A549 (cell line): ENCODE measurements around the gene RAD51B. TPM values are rescaled to one million over a fixed set of nuclear protein-coding genes. Genes with fewer than 3 reads are reported as not detected.

Experiments
- ATAC-seq, 2 experiments: fragments of 200-7000 bp in 1 of 2; fragments of >200 bp in 1 of 2; cut with Nextera tagmentation in 1 of 2; cut with Tn5 transposase in 1 of 2; 3 replicates each; pipeline versions ENCODE4 v1.8.0 to v1.9.1; 2018 to 2020; ENCODE audit warnings: mild to moderate bottlenecking in 1 of 2, moderate library complexity in 1 of 2
- CTCF ChIA-PET: fragments of 300-600 bp; sonication (Branson Sonifier 250); formaldehyde crosslinking; extraction: SDS; loops from one replicate; lab custom pipeline; 2021; ENCODE audit warnings: antibody characterized with exemption, inconsistent platforms; lab: Yijun Ruan, JAX
- POLR2A ChIA-PET: fragments of 350-600 bp; formaldehyde crosslinking; extraction: SDS; loops from one replicate; lab custom pipeline; 2021; ENCODE audit warnings: antibody characterized with exemption, inconsistent platforms; lab: Yijun Ruan, JAX
- DNase-seq, 2 experiments: peaks; one replicate each; pipeline versions ENCODE4 v3.0.0 to v3.0.0-alpha.2; 2011 to 2016; ENCODE audit warnings: low read depth in 1 of 2, low spot score in 1 of 2
- FAIRE-seq: peaks from 2 replicates; lab custom pipeline; 2011; peaks lifted over from hg19 to GRCh38; lab: Jason Lieb, UNC
- H3K27ac ChIP-seq, 2 experiments: fragments of >200 bp; sonication (Bioruptor Twin); formaldehyde crosslinking; 3 replicates each; pipeline ENCODE4 v1.5.1; 2016 to 2017
- H3K4me1 ChIP-seq: fragments of >200 bp; sonication (Bioruptor Twin); formaldehyde crosslinking; 3 replicates; pipeline ENCODE4 v1.6.1; 2016
- H3K4me2 ChIP-seq: fragments of >200 bp; sonication (Bioruptor Twin); formaldehyde crosslinking; 3 replicates; pipeline ENCODE4 v1.6.1; 2016
- H3K4me3 ChIP-seq: fragments of >200 bp; sonication (Bioruptor Twin); formaldehyde crosslinking; 3 replicates; pipeline ENCODE4 v1.5.1; 2016
- H3K9me3 ChIP-seq: fragments of >200 bp; sonication (Bioruptor Twin); formaldehyde crosslinking; 3 replicates; pipeline ENCODE4 v1.6.1; 2016
- EHF ChIP-seq: fragments of 250-450 bp; sonication (Bioruptor Pico); IDR thresholded peaks from 2 replicates; pipeline ENCODE4 v1.5.0; 2020; ENCODE audit warnings: mild to moderate bottlenecking
- EHMT2 ChIP-seq: fragments of 200-600 bp; sonication (generic); IDR thresholded peaks from 2 replicates; pipeline ENCODE4 v1.6.1; 2016; ENCODE audit warnings: antibody characterized with exemption, low read depth, mild to moderate bottlenecking, moderate library complexity
- ESRRA ChIP-seq: fragments of 150-350 bp; IDR thresholded peaks from 2 replicates; pipeline ENCODE4 v1.6.1; 2014; ENCODE audit warnings: mild to moderate bottlenecking, low read length, borderline replicate concordance
- FOSB ChIP-seq: fragments of 250-450 bp; sonication (Bioruptor Pico); IDR thresholded peaks from 2 replicates; pipeline ENCODE4 v1.5.0; 2020; ENCODE audit warnings: mild to moderate bottlenecking, moderate library complexity
- GATA3 ChIP-seq: IDR thresholded peaks from 2 replicates; pipeline ENCODE4 v1.6.1; 2012; ENCODE audit warnings: borderline replicate concordance
- HOXB5 ChIP-seq: fragments of 250-450 bp; sonication (Bioruptor Pico); IDR thresholded peaks from 2 replicates; pipeline ENCODE4 v1.5.0; 2020; ENCODE audit warnings: mild to moderate bottlenecking, moderate library complexity
- KDM1A ChIP-seq: fragments of 200-600 bp; sonication (generic); IDR thresholded peaks from 2 replicates; pipeline ENCODE4 v1.6.1; 2016; ENCODE audit warnings: low read depth, mild to moderate bottlenecking
- KDM5A ChIP-seq: fragments of 200-600 bp; sonication (generic); IDR thresholded peaks from 2 replicates; pipeline ENCODE4 v1.6.1; 2016; ENCODE audit warnings: antibody characterized with exemption, mild to moderate bottlenecking
- MAZ ChIP-seq: fragments of 150-350 bp; IDR thresholded peaks from 2 replicates; pipeline ENCODE4 v1.6.1; 2014; ENCODE audit warnings: antibody characterized with exemption, low read depth, low read length, borderline replicate concordance
- MYC ChIP-seq: IDR thresholded peaks from 2 replicates; pipeline ENCODE4 v1.6.1; 2012; ENCODE audit warnings: mild to moderate bottlenecking, inconsistent platforms, low read length, improper control_type of control experiment, borderline replicate concordance
- NPAS2 ChIP-seq: fragments of 250-450 bp; sonication (Bioruptor Pico); IDR thresholded peaks from 2 replicates; pipeline ENCODE4 v1.8.0; 2022; ENCODE audit warnings: mild to moderate bottlenecking, moderate library complexity, borderline replicate concordance
- PHF8 ChIP-seq: fragments of 200-600 bp; sonication (generic); IDR thresholded peaks from 2 replicates; pipeline ENCODE4 v1.6.1; 2016; ENCODE audit warnings: low read depth, mild to moderate bottlenecking, antibody characterized with exemption, moderate library complexity, borderline replicate concordance
- POLR2A ChIP-seq: IDR thresholded peaks from 2 replicates; pipeline ENCODE4 v1.6.1; 2012; ENCODE audit warnings: mild to moderate bottlenecking, low read length
- POLR2AphosphoS2 ChIP-seq: conservative IDR thresholded peaks from 2 replicates; pipeline ENCODE4 v1.6.1; 2012; ENCODE audit warnings: low read length, improper control_type of control experiment, inconsistent platforms
- REST ChIP-seq: fragments of 200-600 bp; sonication (generic); IDR thresholded peaks from 2 replicates; pipeline ENCODE4 v1.6.1; 2016; ENCODE audit warnings: antibody characterized with exemption, mild to moderate bottlenecking, moderate library complexity
- RFX5 ChIP-seq: fragments of 450-650 bp; IDR thresholded peaks from 2 replicates; pipeline ENCODE4 v1.7.1; 2014; ENCODE audit warnings: antibody characterized with exemption, mild to moderate bottlenecking, moderate library complexity
- SREBF2 ChIP-seq: fragments of 450-650 bp; IDR thresholded peaks from 2 replicates; pipeline ENCODE4 v1.6.1; 2014; ENCODE audit warnings: mild to moderate bottlenecking, moderate library complexity
- ZC3H11A ChIP-seq: fragments of 450-650 bp; IDR thresholded peaks from 2 replicates; pipeline ENCODE4 v1.6.1; 2014; ENCODE audit warnings: antibody characterized with exemption, mild to moderate bottlenecking
- ZSCAN20 ChIP-seq: fragments of 250-450 bp; sonication (Bioruptor Pico); IDR thresholded peaks from 2 replicates; pipeline ENCODE4 v1.8.0; 2022; ENCODE audit warnings: mild to moderate bottlenecking, moderate library complexity
- WGBS: methylation state at CpG from one replicate; pipeline ENCODE4 v1.1.6; 2017; ENCODE audit errors: missing lambda C conversion rate; 5-methylcytosine and 5-hydroxymethylcytosine counted together
- polyA plus RNA-seq, 4 experiments: library from polyadenylated mRNA; depleted of rRNA in 3 of 4; stranded (reverse); fragments of >200 nt; fragmentation: RNase III in 1 of 4; extraction: RNeasy Plus Mini Kit Qiagen cat#74134 plus additional on column Dnase treatment in 1 of 4; gene quantifications; 2 replicates in 3 of 4; 3 replicates in 1 of 4; pipeline ENCODE4 v1.2.3, GENCODE V29; 2011 to 2017
- TF ChIP-seq, protein P1 (sequence below): fragments of 250-450 bp; sonication (Bioruptor Pico); IDR thresholded peaks from 2 replicates; pipeline ENCODE4 v1.5.0; 2020; ENCODE audit warnings: low read depth, mild to moderate bottlenecking, moderate library complexity
- TF ChIP-seq, protein P2 (sequence below): IDR thresholded peaks from 2 replicates; pipeline ENCODE4 v1.6.1; 2012

Gene RAD51B
- polyA plus RNA-seq, 2 of the 4 experiments (the other 2 are of a cell fraction): 7.2 to 10.8 TPM

DNA sequence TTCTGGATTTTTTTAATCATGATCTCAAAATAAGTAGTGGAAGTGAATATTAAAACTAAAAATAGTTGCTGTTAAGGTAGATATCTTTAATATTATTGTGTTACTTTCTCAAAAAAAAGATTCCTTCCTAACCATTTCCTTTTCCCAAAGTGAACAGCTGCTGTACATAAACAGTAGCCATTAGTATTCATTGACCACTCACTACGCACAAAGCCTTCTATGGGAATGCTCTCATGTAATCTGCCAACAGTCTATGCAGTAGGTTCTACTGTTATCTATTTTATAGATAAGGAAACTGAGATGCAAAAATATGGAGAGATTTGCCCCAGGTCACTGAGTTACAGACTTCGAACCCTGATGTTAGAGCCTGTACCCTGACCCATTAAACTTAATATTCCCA lies 941.2 kb downstream of the RAD51B start (continued):
- TF ChIP-seq EHF (CRISPR knock-in tag): no peak

- DNase-seq (no peak), ATAC-seq (no peak), FAIRE-seq (no peak)
- H3K4me1 ChIP-seq: peaks cover 11% of the 10 kb centered on the region
- ChIA-PET POLR2A (no interaction called here), CTCF (interaction anchor here (1.6 kb wide), 1 partner anchor 9 kb away, joined by 4 read pairs; no protein-coding TSS in a partner anchor)
- WGBS: 91% methylated on average over 1 of the region's 1 CpG
- H3K4me2 ChIP-seq: no peak overlapping the region
- H3K27ac ChIP-seq: peak overlapping the region in 1 of 2 experiments; percentile 25; a peak in 2 of 6 replicates
- H3K4me3 ChIP-seq: no peak overlapping the region
- H3K9me3 ChIP-seq: no peaks in the 10 kb centered on the region
- TF ChIP-seq HOXB5 (no peak), ZSCAN20 (CRISPR knock-in tag) (no peak), RFX5 (no peak), KDM1A (no peak), ESRRA (no peak), GATA3 (no peak), PHF8 (no peak), POLR2AphosphoS2 (no peak), SREBF2 (no peak), EHMT2 (no peak), MYC (no peak), NPAS2 (CRISPR knock-in tag) (no peak), ZC3H11A (no peak), REST (no peak), MAZ (no peak), FOSB (CRISPR knock-in tag) (no peak), POLR2A (no peak), KDM5A (no peak)
- TF ChIP-seq, protein P1, sequence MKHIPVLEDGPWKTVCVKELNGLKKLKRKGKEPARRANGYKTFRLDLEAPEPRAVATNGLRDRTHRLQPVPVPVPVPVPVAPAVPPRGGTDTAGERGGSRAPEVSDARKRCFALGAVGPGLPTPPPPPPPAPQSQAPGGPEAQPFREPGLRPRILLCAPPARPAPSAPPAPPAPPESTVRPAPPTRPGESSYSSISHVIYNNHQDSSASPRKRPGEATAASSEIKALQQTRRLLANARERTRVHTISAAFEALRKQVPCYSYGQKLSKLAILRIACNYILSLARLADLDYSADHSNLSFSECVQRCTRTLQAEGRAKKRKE (CRISPR knock-in tag): no peak
- TF ChIP-seq, protein P2, sequence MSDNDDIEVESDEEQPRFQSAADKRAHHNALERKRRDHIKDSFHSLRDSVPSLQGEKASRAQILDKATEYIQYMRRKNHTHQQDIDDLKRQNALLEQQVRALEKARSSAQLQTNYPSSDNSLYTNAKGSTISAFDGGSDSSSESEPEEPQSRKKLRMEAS: no peak
These were observed 941.8 kb downstream of the RAD51B start for GRCh38 chr14:68761391-68761790.
